ACC112 (cell line): ENCODE results near the gene UNC5A.

ENCODE experiments used
- H2AFZ ChIP-seq: fragments of 200-600 bp; sonication (generic); one replicate; pipeline ENCODE4 v1.6.0; 2017; ENCODE audit warnings: antibody characterized with exemption, low read length; ENCODE audit not compliant: unreplicated experiment
- H3K27ac ChIP-seq: fragments of 200-600 bp; sonication (generic); 2 replicates; pipeline ENCODE4 v1.5.1; 2014; ENCODE audit warnings: low read depth, mild to moderate bottlenecking, antibody characterized with exemption, low read length, moderate library complexity
- H3K27me3 ChIP-seq: fragments of 200-600 bp; sonication (generic); 2 replicates; pipeline ENCODE4 v1.6.1; 2014; ENCODE audit warnings: mild to moderate bottlenecking, antibody characterized with exemption, low read length, moderate library complexity, mixed read lengths; ENCODE audit not compliant: insufficient read depth
- H3K36me3 ChIP-seq: fragments of 200-600 bp; sonication (generic); 2 replicates; pipeline ENCODE4 v1.6.1; 2016; ENCODE audit warnings: mild to moderate bottlenecking, antibody characterized with exemption, low read length, moderate library complexity, mixed read lengths; ENCODE audit not compliant: insufficient read depth
- H3K4me1 ChIP-seq: fragments of 200-600 bp; sonication (generic); one replicate; pipeline ENCODE4 v1.6.1; 2016; ENCODE audit warnings: low read length, mixed read lengths; ENCODE audit not compliant: insufficient read depth, unreplicated experiment, control insufficient read depth
- H3K4me3 ChIP-seq: fragments of 200-600 bp; sonication (generic); 2 replicates; pipeline ENCODE4 v1.5.1; 2014; ENCODE audit warnings: mild to moderate bottlenecking, low read depth, low read length
- H3K79me2 ChIP-seq: fragments of 200-600 bp; sonication (generic); one replicate; pipeline ENCODE4 v1.6.0; 2016; ENCODE audit warnings: low read length; ENCODE audit not compliant: control insufficient read depth, unreplicated experiment, insufficient read depth

UNC5A gene

DNA sequence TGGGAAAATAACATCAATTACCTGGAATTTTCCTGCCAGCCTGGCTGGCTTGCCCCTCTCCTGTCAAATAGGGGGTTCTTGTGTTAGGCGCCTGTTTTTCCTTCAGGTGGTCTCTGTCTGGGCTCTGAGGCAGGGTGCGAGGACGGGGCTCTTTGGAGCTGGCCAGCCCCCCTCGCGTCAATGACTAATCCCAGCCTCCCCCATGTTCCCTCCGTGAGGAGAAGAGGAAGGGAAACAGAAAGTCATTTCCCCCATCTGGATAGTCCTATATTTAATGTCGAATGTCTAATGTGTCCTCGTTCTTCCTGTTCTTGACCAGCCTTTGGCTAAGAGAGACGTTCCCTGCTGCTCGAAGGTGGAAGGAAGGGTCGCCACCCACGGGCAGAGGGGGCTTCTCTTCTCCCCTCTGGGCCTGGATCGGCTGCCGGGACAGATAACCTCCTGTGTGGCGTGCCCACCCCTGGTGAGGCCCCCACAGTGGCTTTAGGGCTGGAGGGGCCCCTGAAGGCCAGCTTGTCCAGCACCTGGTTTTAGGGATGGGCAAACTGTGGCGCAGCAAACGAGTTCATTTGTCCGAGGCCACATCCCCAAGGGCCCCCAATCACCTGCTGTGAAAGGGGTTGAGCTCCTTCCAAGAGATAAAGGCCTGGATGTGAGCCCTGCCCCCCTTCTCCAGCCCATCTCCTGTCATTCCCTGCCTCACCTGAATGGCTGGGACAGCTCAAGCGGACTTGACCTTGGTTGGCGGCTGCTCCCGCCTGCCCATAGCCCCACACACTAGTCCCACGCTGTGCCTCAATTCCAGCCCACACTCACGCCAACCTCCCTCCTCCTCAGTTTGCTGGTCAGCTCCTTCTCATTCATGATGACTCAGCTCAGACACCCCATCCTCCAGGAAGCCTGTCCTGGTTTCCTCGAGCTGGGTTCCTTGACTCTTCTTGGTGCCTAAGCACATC lies 35.9 kb upstream of the UNC5A start:
- Histone ChIP-seq H2AFZ (no peak overlapping the region), H3K27me3 (peaks cover 94% of the 10 kb centered on the region), H3K4me3 (no peak overlapping the region), H3K4me1 (no peaks in the 10 kb centered on the region), H3K27ac (no peak overlapping the region), H3K79me2 (no peaks in the 10 kb centered on the region), H3K36me3 (no peaks in the 10 kb centered on the region)

DNA sequence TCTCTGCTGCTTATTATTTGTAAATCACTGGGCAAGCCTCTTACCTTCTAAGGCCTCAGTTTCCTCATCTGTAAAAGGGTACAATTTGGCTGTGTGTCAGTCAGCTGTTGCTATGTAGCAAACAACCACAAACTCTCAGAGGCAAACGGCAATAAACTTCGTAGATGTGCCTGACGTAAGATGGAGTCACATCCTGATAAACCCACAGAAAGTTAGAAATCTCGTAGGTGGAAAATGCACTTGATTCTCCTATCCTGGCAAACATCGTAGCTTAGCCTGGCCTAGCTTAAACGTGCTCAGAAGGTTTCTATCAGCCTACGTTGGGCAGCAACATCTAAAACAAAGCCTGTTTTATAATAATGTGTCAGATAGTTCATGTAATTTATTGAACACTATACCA lies 35.0 kb upstream of the UNC5A start:
- no peak overlapping the region for H3K4me3 ChIP-seq
- H3K27ac ChIP-seq, result no peak overlapping the region
- no peaks in the 10 kb centered on the region for H3K36me3 ChIP-seq
- no peaks in the 10 kb centered on the region for H3K79me2 ChIP-seq
- H3K27me3 ChIP-seq, result peaks cover 94% of the 10 kb centered on the region
- no peaks in the 10 kb centered on the region for H3K4me1 ChIP-seq
- H2AFZ ChIP-seq, result no peak overlapping the region

- no peaks in the 10 kb centered on the region for H3K79me2 ChIP-seq
- peaks cover 96% of the 10 kb centered on the region for H3K27me3 ChIP-seq
- H3K27ac ChIP-seq, result no peak overlapping the region
- no peaks in the 10 kb centered on the region for H3K36me3 ChIP-seq
- no peak overlapping the region for H2AFZ ChIP-seq
- H3K4me1 ChIP-seq, result peaks cover 7% of the 10 kb centered on the region
- H3K4me3 ChIP-seq, result no peak overlapping the region
Observed at GRCh38 chr5:176776141-176776865, 34.1 kb upstream of the UNC5A start.

- no peaks in the 10 kb centered on the region for H3K79me2 ChIP-seq
- no peak overlapping the region for H3K4me3 ChIP-seq
- no peaks in the 10 kb centered on the region for H3K36me3 ChIP-seq
- H3K27me3 ChIP-seq, result peaks cover 96% of the 10 kb centered on the region
- no peak overlapping the region for H3K27ac ChIP-seq
- peaks cover 11% of the 10 kb centered on the region for H3K4me1 ChIP-seq
- no peak overlapping the region for H2AFZ ChIP-seq
Observed at GRCh38 chr5:176776916-176777315, 33.4 kb upstream of the UNC5A start.

- H3K4me3 ChIP-seq, result no peak overlapping the region
- H3K79me2 ChIP-seq, result no peaks in the 10 kb centered on the region
- no peaks in the 10 kb centered on the region for H3K36me3 ChIP-seq
- no peak overlapping the region for H3K27ac ChIP-seq
- H2AFZ ChIP-seq, result no peak overlapping the region
- H3K4me1 ChIP-seq, result peaks cover 16% of the 10 kb centered on the region
- H3K27me3 ChIP-seq, result peaks cover 76% of the 10 kb centered on the region
Observed at GRCh38 chr5:176778921-176779465, 31.4 kb upstream of the UNC5A start.

GRCh38 chr5:176779537-176779936 lies 30.8 kb upstream of the UNC5A start:
- H3K79me2 ChIP-seq, result no peaks in the 10 kb centered on the region
- H2AFZ ChIP-seq, result no peak overlapping the region
- peaks cover 19% of the 10 kb centered on the region for H3K4me1 ChIP-seq
- no peaks in the 10 kb centered on the region for H3K36me3 ChIP-seq
- no peak overlapping the region for H3K4me3 ChIP-seq
- H3K27me3 ChIP-seq, result peaks cover 70% of the 10 kb centered on the region
- no peak overlapping the region for H3K27ac ChIP-seq

GRCh38 chr5:176780176-176781053 lies 29.9 kb upstream of the UNC5A start:
- Histone ChIP-seq H3K27me3 (peaks cover 63% of the 10 kb centered on the region), H3K27ac (no peak overlapping the region), H3K79me2 (no peaks in the 10 kb centered on the region), H3K4me3 (no peak overlapping the region), H3K36me3 (no peaks in the 10 kb centered on the region), H3K4me1 (peaks cover 23% of the 10 kb centered on the region), H2AFZ (no peak overlapping the region)

GRCh38 chr5:176781054-176781375 lies 29.3 kb upstream of the UNC5A start:
- Histone ChIP-seq H3K4me1 (peaks cover 23% of the 10 kb centered on the region), H2AFZ (no peak overlapping the region), H3K4me3 (no peak overlapping the region), H3K27ac (no peak overlapping the region), H3K36me3 (no peaks in the 10 kb centered on the region), H3K79me2 (no peaks in the 10 kb centered on the region), H3K27me3 (peaks cover 63% of the 10 kb centered on the region)

- no peaks in the 10 kb centered on the region for H3K36me3 ChIP-seq
- no peak overlapping the region for H3K4me3 ChIP-seq
- no peaks in the 10 kb centered on the region for H3K79me2 ChIP-seq
- peaks cover 23% of the 10 kb centered on the region for H3K4me1 ChIP-seq
- no peak overlapping the region for H2AFZ ChIP-seq
- peaks cover 64% of the 10 kb centered on the region for H3K27me3 ChIP-seq
- no peak overlapping the region for H3K27ac ChIP-seq
Observed at GRCh38 chr5:176781638-176782570, 28.5 kb upstream of the UNC5A start.
